HUES48 (cell line): Measurements from ENCODE around the gene ASTN2.

ENCODE experiments used
- H3K27ac ChIP-seq: one replicate; pipeline ENCODE4 v1.7.0; 2013; ENCODE audit warnings: low read depth, low read length, inconsistent platforms
- H3K27me3 ChIP-seq: 2 replicates; pipeline ENCODE4 v1.6.1; 2013; ENCODE audit warnings: mild to moderate bottlenecking, low read length; ENCODE audit not compliant: control insufficient read depth, insufficient read depth
- H3K36me3 ChIP-seq: 2 replicates; pipeline ENCODE4 v1.6.1; 2013; ENCODE audit warnings: low read length; ENCODE audit not compliant: control insufficient read depth, insufficient read depth
- H3K4me1 ChIP-seq: 2 replicates; pipeline ENCODE4 v1.6.1; 2013; ENCODE audit warnings: mild to moderate bottlenecking, low read length; ENCODE audit not compliant: control insufficient read depth, insufficient read depth
- H3K4me3 ChIP-seq: 2 replicates; pipeline ENCODE4 v1.5.1; 2013; ENCODE audit warnings: mild to moderate bottlenecking, low read depth, low read length
- H3K9ac ChIP-seq: 2 replicates; pipeline ENCODE4 v1.6.1; 2013; ENCODE audit warnings: mild to moderate bottlenecking, low read depth, low read length, moderate library complexity
- H3K9me3 ChIP-seq: 2 replicates; pipeline ENCODE4 v1.6.1; 2013; ENCODE audit warnings: low read length; ENCODE audit not compliant: control insufficient read depth, insufficient read depth

The ASTN2 gene

DNA sequence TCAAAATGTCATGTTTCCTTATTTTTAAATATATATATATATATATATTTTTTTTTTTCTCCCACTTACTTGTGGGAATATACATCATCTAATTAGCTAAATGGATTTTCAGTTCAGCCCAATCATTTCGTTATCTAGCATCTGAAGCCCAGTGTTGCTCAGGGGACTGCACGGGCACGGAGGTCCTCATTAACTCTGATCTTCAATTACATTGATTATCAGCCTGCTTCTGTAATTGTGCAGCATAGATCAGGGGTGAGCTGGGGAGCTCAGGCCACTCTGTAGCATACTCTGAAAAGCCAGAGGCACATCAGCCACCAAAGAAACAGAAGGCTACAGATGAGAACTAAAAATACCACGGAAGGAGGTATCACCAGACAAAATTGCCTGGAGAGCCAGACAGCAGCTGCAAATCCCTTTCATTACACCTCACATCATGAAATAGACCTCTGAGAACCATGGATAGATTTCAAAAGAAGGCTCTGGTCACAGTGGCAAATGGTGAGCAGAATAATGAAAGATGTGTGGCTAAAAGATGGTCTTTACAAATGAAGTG is 401.3 kb downstream of the ASTN2 start:
- H3K4me1 ChIP-seq = peaks cover 7% of the 10 kb centered on the region
- H3K27me3 ChIP-seq = no peaks in the 10 kb centered on the region
- H3K4me3 ChIP-seq = no peak overlapping the region
- no peak overlapping the region for H3K27ac ChIP-seq
- no peak overlapping the region for H3K9ac ChIP-seq
- H3K9me3 ChIP-seq = no peaks in the 10 kb centered on the region
- H3K36me3 ChIP-seq = no peaks in the 10 kb centered on the region

DNA sequence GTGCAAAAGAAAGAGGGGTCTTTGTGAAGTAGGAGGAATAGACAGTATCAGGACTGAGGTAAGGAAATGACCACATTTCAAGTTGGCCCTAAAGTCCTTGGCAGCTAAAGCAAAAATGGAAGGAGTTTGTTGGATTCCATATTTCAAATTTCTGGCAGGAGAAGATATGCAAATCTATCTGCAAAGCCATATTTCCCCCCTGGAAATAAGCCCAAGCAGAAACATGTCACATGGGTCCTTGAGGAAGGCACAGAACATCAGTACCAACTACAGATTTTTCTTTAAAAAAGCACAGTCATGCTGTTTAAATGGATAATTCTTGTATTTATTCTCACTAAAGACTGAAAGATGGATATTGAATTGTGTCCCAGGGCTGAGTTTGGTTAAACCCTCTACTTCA is 404.8 kb downstream of the ASTN2 start:
- H3K9ac ChIP-seq = no peak overlapping the region
- H3K4me3 ChIP-seq = no peak overlapping the region
- no peak overlapping the region for H3K27ac ChIP-seq
- no peaks in the 10 kb centered on the region for H3K4me1 ChIP-seq
- H3K27me3 ChIP-seq = no peaks in the 10 kb centered on the region
- no peaks in the 10 kb centered on the region for H3K36me3 ChIP-seq
- no peaks in the 10 kb centered on the region for H3K9me3 ChIP-seq

DNA sequence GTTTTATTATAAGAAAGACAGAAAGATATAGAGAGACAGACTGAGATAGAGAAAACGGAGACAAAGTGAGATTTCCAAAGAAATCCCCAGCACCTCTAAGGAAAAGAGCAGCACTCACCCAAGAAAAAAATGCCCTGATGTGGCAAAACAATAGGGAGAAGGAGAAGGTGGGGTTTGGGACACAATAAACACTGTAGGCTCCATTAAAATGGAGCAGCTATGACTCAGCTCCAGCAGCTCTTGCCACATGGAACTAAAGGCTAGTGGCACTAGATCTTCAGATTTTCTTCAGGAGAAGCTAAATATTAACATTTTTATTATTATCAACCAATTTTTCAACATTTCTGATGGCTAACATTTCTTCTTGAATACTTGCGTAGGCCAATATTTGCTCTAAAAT is 406.0 kb downstream of the ASTN2 start:
- no peak overlapping the region for H3K9ac ChIP-seq
- H3K4me1 ChIP-seq = no peaks in the 10 kb centered on the region
- H3K27ac ChIP-seq = no peak overlapping the region
- no peak overlapping the region for H3K4me3 ChIP-seq
- no peaks in the 10 kb centered on the region for H3K36me3 ChIP-seq
- H3K27me3 ChIP-seq = no peaks in the 10 kb centered on the region
- H3K9me3 ChIP-seq = no peaks in the 10 kb centered on the region

DNA sequence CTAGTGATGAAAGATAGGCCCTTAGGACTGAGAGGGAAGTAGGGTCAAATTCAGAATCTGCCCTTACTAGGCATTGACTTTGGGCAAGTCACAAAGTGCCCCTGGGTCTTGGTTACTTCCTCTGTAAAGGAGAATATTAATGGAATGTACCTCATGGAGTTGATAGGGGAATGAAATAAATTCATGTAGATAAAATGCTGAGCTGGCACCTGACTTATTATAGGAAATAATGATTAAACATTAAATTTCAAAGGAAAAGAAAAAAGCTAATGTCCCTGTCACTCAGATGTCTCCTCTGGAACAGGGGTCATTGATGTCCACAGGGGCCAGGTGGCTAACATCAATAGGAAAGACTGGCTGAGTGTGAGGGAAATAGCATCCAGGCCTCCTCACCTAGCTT is 406.4 kb downstream of the ASTN2 start:
- Histone ChIP-seq H3K36me3 (no peaks in the 10 kb centered on the region), H3K9me3 (no peaks in the 10 kb centered on the region), H3K4me3 (no peak overlapping the region), H3K9ac (no peak overlapping the region), H3K27me3 (no peaks in the 10 kb centered on the region), H3K4me1 (no peaks in the 10 kb centered on the region), H3K27ac (no peak overlapping the region)

DNA sequence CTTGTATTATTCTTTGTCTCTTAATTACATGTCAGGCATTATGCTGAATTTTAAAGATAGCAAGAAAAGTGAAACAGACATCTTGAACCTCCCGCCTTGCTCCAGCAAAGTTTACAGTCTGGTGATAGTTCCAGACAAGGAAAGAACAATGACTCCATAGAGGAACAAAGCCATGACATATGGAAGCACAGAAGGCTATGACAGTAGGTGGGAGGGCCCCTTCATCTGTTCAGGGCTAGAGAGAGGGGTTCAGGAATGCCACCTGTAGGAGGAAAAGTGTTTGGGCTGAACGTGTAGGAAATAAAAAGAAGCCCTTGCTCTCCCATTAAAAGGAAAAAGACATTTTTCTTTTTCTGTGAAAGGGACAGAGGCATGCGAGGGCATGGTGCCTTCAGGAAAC is 412.2 kb downstream of the ASTN2 start:
- Histone ChIP-seq H3K36me3 (no peaks in the 10 kb centered on the region), H3K4me1 (no peaks in the 10 kb centered on the region), H3K4me3 (no peak overlapping the region), H3K9ac (no peak overlapping the region), H3K27ac (no peak overlapping the region), H3K27me3 (no peaks in the 10 kb centered on the region), H3K9me3 (no peaks in the 10 kb centered on the region)

DNA sequence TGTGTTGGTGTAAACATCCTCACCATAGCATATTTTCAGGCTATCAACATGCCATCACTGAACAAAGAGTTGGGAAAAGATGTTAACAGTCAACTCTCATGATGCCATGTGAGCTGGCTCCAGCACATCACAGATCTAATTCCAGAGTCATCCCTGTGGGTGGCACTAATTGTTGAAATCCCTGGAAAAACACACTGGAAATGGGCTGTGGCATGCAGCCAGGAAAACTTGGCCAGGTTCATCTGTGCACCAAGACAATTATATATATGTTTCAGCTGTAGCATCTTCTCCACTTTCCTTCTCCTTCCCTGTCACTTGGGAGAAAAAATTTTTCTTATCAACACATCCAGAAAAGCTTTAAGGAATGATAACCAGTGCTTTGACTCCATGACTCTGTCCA is 414.0 kb downstream of the ASTN2 start:
- no peak overlapping the region for H3K4me3 ChIP-seq
- no peaks in the 10 kb centered on the region for H3K4me1 ChIP-seq
- no peaks in the 10 kb centered on the region for H3K36me3 ChIP-seq
- H3K27me3 ChIP-seq = no peaks in the 10 kb centered on the region
- no peak overlapping the region for H3K27ac ChIP-seq
- H3K9ac ChIP-seq = no peak overlapping the region
- no peaks in the 10 kb centered on the region for H3K9me3 ChIP-seq

DNA sequence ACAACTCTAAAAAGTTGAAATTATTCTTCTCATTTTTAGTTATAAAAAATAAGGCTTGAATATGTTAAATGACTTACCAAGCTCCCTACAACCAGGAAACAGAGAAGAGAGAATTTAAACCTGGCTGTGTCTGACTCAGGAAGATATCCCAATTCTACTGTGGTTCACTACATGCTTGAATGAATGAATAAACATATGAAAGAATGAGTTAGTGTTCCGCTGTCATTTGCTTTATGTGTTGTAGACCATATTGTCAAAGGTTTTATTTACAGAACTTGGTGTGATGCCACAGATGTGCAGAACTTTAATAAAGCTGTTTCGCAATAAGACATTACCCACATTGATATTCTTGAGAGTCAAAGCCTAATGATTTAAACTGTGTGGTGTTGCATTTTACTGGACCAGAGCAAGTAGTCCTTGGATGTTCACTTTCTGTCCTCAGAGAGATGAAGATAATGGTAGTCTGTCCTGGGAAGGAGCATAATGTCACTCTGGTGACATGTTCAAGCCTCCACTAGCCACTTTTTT is 414.6 kb downstream of the ASTN2 start:
- Histone ChIP-seq H3K9me3 (no peaks in the 10 kb centered on the region), H3K4me3 (no peak overlapping the region), H3K36me3 (no peaks in the 10 kb centered on the region), H3K4me1 (no peaks in the 10 kb centered on the region), H3K9ac (no peak overlapping the region), H3K27ac (no peak overlapping the region), H3K27me3 (no peaks in the 10 kb centered on the region)

DNA sequence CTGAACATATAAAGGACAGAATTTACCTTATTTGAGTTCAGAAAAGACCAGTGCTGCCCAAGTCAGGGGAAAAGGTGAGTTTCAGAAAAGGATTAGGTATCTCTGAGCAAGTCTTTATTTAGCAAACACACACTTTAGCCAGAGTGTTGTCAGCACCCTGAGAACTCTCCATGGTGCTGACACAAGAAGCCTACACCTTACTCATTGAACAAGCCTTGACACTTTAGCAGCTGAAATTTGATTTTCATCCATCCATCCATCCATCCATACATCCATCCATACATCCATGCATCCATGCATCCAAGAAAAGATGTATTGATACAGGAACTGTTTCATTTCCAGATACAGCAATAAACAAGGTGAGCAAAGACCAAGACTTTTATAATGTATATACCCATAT is 416.6 kb downstream of the ASTN2 start:
- Histone ChIP-seq H3K36me3 (no peaks in the 10 kb centered on the region), H3K9me3 (no peaks in the 10 kb centered on the region), H3K4me1 (no peaks in the 10 kb centered on the region), H3K27me3 (no peaks in the 10 kb centered on the region), H3K27ac (no peak overlapping the region), H3K4me3 (no peak overlapping the region), H3K9ac (no peak overlapping the region)

DNA sequence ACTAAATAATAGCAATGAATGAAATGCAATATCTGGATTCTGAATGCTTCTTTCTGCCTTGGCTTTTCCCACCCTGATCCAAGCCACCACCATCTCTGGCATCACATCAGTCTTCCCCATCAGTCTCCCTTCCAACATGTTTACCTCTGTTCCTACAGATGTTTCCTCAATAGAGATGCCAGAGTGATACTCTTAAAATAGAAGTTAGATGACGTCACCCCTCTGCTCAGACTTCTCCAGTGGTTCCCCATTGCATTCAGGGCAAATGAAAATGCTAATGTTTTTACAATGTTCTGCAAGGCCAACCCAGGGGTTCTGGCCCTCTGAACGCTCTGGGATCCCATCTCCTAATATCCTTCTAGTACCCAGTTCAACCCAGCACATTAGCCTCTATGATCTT is 422.0 kb downstream of the ASTN2 start:
- H3K27ac ChIP-seq = no peak overlapping the region
- no peaks in the 10 kb centered on the region for H3K27me3 ChIP-seq
- H3K4me3 ChIP-seq = no peak overlapping the region
- H3K4me1 ChIP-seq = peaks cover 13% of the 10 kb centered on the region
- H3K36me3 ChIP-seq = no peaks in the 10 kb centered on the region
- no peak overlapping the region for H3K9ac ChIP-seq
- H3K9me3 ChIP-seq = no peaks in the 10 kb centered on the region

GRCh38 chr9:116991051-116991450 is 423.8 kb downstream of the ASTN2 start:
- H3K9ac ChIP-seq = no peak overlapping the region
- H3K4me3 ChIP-seq = no peak overlapping the region
- H3K27me3 ChIP-seq = no peaks in the 10 kb centered on the region
- no peaks in the 10 kb centered on the region for H3K36me3 ChIP-seq
- H3K27ac ChIP-seq = no peak overlapping the region
- H3K4me1 ChIP-seq = peaks cover 13% of the 10 kb centered on the region
- no peaks in the 10 kb centered on the region for H3K9me3 ChIP-seq

DNA sequence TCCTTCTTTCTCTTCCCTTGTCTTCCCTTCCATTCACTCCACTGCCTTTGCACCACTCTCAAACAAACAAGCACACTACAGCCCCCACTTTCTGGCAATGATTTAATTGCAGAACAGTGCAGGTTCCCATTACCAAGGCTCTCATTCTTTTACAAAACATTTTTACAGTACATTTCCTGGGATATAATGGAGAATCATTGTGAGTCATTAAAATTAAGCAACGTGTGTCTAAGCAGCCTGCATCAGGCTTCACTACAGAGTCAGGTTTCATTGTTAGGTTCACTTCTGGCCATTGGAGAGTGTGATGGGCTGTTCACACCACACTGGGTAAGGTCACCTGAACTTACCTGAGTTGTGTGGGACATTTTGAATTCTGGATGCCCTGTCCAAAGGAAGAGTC is 424.3 kb downstream of the ASTN2 start:
- no peak overlapping the region for H3K4me3 ChIP-seq

More for the DNA sequence above, 424.3 kb downstream of the ASTN2 start:
- H3K27me3 ChIP-seq = no peaks in the 10 kb centered on the region
- no peak overlapping the region for H3K27ac ChIP-seq
- H3K4me1 ChIP-seq = peaks cover 14% of the 10 kb centered on the region
- H3K9ac ChIP-seq = no peak overlapping the region
- no peaks in the 10 kb centered on the region for H3K36me3 ChIP-seq
- H3K9me3 ChIP-seq = no peaks in the 10 kb centered on the region
